Stimulated activated CD4-positive, alpha-beta T cell treated with anti-CD3 and anti-CD28 coated beads, Interleukin-1b, Interleukin-23, amount 100 ng/mL, for 48 hours (primary cell): ENCODE measurements around the gene S100A6.
A peak's percentile ranks its signal among the peaks of the same experiment; 100 is the strongest.

Experiments
- DNase-seq: peaks from one replicate; pipeline ENCODE4 v3.0.0-alpha.2; 2020

S100A6 gene

DNA sequence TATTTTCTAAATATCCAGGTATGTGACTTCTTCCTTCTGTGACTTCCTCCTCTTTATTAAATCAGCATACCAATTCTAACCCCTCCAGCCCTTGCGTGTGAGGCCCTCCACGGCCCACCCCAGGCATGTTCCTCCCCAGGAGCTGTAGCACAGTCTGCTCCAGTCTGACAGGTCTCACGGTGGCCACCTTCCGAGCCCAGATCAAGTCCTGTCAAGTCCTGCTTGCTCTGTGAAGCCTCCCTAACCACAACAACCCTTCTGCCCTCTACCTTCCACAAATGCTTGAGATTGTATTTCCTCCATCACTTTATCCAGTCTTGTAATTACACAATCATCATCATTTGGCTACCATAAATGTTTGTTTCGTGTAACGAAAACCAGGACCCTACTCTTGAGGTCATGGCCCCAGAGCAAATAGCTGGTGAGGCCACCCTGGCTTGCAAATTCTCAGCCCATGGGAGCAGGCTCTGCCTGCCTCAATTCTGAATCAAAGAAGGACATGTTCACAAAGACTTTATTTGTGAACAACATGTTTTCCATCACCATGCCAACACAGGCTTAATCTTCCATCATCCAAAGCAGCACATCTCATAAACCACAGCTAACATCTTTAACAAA, 42.3 kb downstream of the S100A6 start:
- no peak for DNase-seq

DNA sequence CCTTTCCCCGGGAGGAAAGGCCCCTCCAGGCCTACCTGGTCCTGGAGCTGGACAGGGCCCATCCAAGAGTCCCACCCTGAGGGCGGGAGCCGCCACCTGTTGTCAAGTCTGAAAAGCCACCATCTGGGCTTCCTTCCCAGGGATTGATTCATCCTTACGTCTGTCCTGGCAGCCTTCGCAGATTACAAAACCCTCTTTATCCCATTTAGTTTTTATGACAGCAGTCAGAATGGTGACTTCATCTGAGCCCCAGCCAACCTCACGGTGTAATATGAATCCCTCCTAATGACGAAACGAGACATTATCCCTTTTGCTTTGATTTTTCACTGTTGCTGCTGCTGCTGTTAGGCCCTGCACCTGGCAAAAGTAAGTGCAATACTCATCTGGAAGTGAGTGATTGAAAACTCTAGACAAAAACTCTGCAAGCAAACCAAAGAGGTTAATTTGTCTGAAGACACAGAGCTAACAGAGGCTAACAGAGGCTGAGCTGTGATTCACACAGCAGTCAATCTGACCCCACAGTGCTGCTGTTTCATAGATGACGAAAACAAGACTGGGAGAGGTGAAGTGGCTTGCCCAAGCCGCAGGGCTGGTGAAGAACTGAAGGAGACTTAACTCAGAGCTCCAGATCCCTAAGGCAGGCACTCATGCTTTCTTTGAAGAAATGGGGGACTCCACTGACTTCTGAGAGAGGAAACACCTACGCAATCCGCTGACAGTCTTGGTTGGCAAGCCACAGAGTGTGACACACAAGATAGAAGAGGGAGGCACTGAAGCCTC, 45.3 kb downstream of the S100A6 start:
- peak; percentile 19 for DNase-seq

DNA sequence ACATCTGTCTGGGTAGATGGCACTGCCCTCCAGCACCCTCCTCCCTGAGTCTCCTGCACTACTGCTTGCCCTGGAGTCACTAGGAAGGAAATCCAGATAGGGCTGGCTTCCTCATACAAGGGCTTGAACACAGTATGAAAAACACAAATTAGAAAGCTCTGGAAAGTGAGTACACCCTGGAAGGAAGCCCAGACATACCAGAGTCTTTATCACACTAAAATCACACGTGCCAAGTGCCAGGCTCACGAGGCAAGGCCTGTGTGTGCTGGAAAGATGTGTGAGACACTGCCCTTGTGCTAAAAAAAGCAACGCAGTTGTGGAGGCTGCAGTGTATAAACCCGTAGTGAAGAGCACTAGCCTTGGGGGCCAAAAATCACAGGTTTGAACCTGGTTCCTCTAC, 47.1 kb downstream of the S100A6 start:
- no peak for DNase-seq

GRCh38 chr1:153487707-153488106, 48.1 kb downstream of the S100A6 start:
- DNase-seq = no peak

- DNase-seq = no peak
These were observed 49.9 kb downstream of the S100A6 start for GRCh38 chr1:153485863-153486262.
